Measurements from ENCODE around the gene SIRPB1.
A peak's percentile ranks its signal among the peaks of the same experiment; 100 is the strongest.
"Not testable (repeated sequence)": the region's sequence is repeated elsewhere in the genome, so short reads cannot be mapped to it uniquely, and the experiment has no call there.

SIRPB1 gene

DNA sequence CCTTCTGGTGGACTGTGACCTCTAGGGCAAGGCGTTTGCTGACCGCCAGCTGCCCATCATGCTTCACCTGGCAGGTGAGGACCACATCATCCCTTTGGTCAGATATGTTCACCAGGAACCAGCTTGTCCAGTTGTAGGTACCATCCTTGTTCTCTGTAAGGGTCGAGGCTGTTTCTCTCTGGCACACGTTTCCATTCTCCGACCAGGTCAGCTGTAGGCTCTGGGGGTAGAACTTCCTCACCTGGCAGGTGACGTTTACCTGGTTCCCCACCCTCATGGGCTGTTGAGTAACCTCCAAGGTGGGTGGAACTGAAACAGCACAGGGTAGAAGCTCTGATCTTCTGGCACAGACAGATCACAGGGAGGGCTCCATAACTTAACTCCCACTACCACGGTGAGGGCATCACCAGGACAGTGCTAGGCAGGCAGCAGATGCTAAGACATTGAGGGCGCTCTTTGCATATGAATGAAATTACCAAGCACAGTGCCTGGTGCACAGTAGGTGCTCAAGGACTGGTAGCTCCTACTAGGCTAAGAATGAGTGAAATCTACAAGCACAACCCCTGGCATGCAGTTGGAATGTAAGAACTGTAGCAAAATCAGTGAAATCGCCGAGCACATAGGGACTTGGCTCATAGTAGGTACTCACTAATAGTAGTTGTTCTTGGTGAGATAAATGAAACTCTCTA lies 15.6 kb upstream of the SIRPB1 start:
- no peak for DNase-seq

DNA sequence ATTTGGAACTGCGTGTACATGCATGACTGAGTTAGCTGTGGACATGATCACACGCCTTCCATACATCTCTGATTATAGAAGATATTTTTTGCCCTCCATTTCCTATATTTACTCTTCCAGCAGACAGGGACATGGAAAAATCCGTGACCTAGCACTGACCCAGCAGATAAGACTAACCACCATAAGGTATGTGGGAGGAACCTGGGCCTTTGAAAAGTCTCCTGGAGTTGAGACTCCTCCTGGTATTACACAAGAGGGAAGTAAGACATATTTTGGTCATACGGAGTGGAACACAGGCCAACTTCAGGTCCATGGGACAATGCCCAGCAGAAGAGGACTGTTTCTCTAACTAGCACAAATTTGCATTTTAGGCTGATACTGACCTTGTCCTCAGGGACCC lies 13.7 kb upstream of the SIRPB1 start:
- no peak for DNase-seq

DNA sequence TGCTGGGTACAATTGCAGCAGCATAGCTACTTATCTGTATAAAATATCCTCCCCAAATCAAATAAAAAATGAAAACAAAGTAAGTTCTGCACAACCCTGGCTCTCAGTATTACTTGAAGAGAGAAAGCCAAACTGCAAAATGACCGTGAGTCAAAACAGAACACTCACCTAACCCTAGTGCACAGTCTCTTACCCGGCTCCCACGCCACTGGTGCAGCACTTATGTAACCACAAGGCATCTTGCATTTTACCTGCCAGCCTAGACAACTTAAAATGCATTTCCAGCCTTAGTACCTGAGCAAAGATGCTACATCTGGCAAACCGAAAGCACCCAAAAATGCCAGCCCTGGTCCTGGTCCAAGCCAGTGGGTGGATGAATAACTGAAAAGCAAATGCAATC lies 12.4 kb upstream of the SIRPB1 start:
- peak; percentile 62 for DNase-seq

DNA sequence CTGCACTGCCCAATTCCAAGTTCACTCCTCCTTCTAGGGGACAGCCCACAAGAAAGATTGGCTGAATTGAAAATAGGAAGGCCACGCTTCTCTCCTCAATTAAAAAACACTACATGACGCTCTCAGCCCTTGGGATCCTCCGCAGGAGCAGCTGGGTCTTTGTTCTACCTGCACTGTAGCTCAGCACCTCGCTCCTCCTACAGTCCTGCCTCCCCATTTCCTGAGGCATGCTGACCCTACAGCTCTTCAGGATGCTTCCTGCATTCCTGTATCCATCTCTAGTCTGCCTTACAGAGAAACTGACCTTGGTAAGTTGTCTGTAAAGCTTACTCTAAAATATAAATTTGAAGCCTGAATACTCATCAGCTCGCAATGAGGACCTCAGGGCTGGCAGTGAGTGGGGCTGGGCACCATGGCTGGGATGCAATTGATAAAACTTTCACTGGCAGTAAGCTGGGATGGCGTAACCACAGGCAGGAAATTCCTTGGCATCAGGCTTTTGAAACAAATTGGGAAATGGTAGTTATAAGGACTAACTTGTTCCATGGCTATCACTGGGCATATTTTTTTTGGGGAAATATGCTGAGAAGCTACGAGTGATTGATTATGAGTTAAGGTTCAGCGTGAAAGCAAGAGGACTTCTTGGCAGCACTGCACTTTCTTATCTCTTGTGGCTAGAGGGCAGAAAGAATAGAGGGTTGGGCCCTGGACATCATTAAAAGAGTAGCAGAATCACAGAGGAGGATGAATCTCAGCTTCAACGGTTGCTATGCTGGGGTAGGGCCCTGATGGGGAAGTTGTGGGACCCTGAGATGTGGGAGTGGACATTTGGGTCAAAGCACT lies 11.7 kb upstream of the SIRPB1 start:
- DNase-seq, result no peak

DNA sequence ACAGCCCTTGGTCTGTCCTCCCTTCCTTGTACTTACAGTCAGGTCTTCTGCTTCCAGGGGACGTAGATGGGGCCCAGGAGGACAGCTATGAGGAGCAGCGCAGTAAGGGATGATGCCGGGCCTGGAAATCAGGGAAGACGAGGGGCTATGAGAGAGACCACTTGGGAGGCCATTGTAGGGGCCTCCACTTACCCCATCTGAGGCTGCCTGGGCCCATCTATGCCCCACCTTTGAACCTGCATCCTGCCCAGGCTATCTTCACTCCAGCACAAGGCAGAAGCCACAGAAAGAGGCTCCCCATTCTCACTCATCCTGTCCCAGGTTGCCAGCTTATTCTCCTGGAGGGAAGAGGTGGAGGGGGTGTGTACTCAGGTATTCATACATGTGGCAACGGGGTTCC lies 10.4 kb upstream of the SIRPB1 start:
- DNase-seq, result no peak

DNA sequence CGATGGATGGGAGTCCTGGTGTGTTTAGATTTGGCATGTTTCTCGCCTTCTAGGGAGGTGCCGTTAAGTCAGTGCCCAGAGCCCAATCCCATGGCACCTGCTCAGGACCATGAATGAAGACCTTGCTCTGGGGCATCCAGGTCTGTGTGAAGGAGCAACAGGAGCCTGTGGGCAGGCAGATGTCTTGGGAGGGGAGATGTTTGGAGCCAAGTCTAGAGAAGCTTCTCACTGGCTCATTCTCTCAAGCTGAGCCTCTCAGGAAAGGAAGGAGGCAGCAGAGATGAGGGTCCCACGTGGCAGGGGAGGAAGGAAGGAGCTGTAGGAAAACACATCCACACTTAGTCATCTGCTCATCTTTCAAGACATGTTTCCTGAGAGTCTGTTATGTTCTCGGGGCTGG lies 9.5 kb upstream of the SIRPB1 start:
- no peak for DNase-seq

DNA sequence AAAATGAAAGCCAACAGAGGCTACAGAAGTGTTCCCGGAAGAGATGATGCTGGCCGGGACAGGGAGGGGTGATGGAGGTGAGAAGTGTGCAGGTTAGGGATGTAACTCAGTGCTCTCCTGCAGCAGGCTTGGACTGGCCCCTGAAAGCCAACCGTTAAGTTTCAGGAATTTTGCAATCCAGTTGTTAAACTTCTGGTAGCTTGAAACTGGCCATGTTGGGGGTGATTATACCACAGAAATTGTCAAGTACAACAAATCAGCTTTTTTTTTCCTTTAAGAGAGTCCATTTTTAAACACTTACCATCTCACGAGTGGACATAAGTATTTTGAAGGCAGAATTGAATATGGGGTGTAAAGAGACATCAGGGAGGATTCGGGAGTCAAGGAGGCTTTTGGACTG lies 8.8 kb upstream of the SIRPB1 start:
- DNase-seq, result no peak

DNA sequence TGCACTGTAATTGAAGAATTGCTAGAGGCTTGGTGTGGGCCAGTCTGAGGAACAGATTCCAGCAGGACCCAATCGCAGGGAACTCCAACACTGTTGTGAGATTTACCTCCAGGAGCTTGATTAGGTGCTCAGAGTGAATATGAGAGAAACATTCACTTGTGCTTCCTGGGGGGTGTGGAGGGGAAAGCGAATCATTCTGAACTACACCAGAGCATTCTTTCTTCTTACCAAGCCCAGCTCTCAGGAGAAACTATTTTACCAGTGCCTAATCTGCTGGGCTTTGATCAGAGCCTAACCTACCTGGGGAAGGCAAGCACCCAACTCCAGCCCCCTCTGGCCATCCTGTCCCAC lies 7.4 kb upstream of the SIRPB1 start:
- DNase-seq, result no peak

DNA sequence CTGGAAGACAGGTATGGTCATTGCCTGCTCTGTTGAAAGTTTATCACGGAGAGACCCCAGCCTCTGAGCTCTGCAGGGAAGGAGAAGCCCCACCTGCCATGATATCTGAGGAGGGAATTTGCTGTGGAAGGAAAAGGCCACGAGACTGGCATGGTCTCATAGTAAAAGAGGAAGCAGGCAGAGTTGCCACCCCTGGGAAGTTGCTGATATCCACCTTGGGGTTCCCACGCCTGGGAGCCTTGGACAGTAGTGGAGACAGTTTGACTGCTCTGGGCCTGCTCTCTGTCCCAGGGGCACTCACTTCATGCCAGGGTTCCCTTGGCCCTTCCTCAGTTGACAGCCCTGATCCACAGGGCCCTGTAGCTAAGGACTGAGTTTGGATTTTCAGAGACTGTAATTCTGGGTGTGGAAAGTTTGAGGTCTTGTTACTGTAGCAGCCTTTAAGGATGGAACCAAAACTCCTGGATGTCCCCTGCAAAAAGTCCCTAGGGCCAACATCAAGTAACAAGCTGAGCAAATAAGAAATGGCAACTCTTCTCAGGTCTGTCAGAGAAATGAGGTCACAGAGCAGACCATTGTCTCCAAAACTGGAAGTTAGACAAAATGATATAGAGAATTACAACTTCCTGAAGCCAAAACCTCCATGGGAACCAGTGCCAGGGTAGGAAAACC lies 6.9 kb upstream of the SIRPB1 start:
- DNase-seq, result no peak

DNA sequence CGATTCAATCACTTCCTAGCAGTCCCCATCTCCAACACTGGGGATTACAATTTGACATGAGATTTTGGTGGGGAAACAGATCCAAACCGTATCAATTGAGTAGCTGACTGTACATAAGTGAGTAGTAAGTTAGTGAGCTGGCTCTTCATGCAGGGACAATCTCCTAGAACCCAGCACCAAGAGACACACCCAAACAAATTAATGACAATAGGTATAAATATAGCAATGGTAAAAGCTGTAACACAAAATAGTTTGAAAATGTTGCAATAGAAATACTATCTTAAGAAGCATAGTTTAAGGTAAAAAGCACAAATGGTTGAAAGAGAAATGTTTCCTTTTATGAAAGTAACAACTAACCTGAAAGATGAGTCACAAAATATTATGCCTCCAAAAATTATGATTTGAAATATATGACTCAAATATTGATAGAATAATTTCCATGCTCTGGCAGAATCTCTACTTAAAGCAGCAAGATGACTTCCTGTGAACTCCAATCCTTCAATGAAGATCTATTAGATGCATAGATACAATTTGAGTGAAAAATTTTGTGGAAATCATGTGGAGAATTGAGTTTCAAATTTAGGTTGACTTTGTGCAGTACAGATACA lies 5.4 kb upstream of the SIRPB1 start:
- no peak for DNase-seq

DNA sequence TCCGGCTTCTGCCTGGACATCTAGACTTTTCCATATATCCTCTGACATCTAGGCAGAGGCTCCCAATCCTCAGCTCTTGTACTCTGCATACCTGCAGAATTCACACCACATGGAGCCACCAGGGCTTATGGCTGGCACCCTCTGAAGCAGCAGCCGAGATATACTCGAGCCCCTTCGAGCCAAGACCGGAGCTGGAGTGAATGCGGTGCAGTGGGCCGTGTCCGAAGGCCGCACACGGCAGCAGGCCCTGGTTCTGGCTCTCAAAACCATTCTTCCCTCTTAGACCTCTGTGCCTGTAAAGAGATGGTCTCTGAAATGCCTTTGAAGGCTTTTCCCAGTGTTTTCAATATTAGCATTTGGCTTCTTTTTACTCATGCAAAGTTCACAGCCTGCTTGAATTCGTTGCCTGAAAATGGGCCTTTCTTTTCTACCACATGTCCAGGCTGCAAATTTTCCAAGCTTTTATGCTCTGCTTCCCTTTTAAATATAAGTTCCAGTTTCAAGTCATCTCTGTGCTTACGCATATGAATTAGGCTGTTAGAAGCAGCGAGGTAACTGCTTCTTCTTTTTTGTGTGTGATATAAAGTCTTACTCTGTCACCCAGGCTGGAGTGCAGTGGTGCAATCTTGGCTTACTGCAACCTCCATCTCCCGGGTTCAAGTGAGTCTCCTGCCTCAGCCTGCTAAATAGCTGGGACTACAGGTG lies 3.8 kb upstream of the SIRPB1 start:
- no peak for DNase-seq

DNA sequence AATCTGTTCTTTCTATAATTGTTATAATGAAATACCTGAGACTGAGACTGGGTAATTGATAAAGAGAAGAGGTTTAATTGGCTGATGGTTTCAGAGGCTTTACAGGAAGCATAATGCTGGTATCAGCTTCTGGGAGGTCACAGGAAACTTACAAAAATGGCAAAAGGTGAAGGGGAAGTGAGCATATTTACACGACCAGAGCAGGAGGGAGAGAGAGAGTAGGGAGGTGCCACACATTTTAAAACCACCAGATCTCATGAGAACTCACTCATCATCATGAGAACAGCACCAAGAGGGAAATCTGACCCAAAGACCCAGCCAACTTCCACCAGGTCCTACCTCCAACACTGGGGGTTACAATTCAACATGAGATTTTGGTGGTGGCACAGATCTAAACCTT lies 2.6 kb upstream of the SIRPB1 start:
- DNase-seq, result no peak

DNA sequence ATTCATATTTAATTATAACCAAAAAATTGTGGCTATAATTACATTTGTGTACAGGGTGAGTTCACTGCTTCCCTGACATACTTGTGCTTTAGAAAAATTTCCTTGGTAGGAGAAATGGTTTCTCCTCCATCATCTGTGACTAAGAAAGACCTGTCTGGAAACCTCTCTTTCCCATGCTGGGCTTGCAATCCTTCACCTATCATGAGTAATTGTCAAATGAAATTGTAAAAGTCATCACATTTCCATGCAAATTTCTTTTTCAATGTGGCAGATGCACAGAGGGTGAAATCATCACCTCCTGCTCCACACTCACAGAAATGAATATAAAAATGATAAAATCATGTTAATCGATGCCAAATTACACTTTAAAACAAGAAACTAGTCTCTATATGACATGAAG lies 1.5 kb upstream of the SIRPB1 start:
- DNase-seq, result no peak

DNA sequence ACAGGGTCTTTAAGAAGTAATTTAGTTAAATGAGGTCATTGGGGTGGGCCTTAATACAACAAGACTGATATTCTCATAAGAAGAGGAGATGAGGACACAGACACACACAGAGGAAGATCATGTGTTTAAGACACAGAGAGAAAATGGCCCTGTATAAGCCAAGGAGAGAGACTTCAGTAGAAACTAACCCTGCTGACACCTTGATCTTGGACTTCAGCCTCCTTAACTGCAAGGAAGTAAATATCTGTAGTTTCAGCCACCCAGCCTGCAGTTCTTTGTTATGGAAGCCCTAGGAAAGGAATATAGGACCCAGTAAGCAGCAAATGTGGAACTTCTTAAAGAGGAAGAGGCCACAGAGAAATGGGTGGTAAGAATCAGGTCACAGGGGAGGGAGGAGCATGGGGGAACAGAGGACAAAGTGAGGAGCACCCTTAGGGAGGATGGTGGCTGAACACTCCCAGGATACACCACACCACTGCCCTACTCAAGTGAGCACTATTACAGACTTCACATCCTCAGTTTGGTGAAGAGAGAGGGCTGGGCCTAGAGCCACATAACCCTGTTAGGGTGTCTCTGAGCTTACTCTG lies 762 bp downstream of the SIRPB1 start:
- DNase-seq, result no peak

DNA sequence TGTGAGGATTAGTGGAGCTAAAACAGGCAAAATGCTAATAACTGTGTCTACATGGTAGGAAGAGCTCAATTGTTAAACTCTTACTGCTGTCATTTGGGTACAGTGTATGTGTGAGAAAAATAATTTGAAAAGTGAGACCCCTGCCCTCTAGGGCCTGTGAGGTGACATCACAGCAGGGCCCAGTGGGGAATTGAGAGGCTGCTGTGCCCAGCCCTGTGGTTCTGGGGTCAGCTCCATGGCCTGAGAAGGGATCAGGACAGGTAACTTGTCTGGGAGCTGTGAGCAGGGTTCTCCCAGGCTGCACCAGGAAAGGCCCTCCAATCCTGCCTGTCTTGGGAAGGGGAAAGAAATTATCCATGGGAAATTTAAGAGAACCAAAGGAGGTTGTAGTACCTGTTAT lies 1.3 kb downstream of the SIRPB1 start:
- no peak for DNase-seq

DNA sequence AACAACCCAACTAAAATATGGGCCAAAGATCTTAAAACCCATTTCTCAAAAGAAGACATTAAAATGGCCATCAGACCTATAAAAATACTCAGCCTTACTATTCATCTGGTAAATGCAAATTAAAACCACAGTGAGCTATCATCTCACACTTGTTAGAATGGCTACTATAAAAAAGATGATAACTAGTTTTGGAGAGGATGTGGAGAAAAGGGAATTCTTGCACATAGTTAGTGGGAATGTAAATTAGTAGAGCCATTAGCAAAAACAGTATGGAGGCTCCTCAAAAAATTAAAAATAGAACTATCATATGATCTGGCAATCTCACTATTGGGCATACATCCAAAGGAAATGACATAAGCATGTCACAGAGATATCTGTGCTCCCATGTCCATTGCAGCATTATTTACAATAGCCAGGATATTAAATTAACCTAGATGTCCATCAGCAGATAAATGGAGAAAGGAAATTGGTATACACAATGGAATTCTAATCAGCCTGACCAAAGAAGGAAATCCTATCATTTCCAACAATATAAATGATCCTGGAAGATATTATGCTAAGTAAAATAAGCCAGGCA lies 2.9 kb downstream of the SIRPB1 start:
- DNase-seq, result no peak

DNA sequence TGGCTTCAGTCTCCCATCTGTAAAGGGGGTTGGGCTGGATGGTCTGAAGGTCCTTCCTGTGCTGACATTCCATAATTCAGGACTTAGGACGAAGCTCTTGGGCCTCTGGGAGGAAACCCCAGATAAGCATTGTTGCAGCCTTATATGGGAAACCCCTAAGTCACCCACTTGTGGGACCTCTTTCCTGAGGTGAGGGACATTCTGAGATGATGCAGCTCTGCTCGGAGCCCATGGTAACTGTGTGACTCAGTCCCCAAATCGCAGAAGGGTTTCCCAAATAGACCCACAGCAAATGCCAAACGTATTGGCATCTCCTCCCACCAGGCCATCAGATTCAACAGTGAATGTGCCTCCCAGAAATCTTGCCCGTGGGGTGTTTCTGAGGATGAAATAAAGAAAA lies 9.4 kb downstream of the SIRPB1 start:
- DNase-seq, result not testable (repeated sequence)

DNA sequence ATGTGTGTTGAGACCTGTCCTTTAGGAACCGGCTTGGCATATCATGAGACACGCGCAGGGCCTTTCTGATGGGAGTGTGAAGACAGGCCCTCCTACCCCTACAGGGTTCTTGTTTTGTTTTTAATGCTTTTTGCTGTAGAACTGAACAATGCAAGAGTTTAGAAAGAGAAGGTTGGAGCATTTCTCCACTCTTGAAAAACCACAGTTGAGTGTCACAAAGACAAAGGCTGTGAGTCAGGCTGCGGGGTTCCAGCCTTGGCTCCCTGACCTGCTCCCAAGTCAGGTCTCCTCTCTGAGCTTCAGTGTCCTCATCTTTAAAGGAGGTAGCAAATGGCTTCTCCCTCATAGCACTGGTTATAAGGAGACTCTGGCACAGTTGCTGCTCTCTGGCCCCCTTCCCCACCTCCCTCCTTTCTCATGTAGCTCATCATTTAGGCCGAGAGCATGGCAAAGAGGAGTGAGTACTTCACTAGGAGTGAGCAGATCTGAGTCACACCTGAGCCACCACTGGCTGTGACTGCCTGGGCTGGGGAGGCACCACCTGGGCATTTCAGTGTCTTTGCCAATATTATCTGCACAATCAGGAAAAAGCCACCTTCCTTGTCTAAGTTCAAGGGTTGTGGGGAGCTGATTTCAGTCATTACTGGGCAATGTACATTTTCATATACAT lies 11.0 kb downstream of the SIRPB1 start:
- not testable (repeated sequence) for DNase-seq

DNA sequence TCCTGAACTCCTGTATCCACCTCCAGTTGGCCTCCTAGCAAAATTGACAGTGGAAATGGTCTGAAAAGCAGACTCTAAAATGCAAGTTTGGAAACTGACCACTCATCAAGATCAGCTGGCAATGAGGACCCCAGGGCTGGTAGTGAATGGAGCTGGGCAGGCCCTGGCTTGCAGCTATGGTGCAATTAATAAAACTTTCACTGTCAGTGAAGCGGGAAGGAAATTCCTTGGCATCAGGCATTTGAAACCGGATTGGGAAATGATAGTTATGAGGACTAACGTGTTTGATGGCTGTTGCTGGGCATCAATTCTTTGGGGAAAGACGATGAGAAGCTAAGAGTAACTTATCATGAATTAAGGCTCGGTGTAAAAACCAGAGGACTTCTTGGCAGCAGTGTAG lies 19.1 kb downstream of the SIRPB1 start:
- no peak for DNase-seq

DNA sequence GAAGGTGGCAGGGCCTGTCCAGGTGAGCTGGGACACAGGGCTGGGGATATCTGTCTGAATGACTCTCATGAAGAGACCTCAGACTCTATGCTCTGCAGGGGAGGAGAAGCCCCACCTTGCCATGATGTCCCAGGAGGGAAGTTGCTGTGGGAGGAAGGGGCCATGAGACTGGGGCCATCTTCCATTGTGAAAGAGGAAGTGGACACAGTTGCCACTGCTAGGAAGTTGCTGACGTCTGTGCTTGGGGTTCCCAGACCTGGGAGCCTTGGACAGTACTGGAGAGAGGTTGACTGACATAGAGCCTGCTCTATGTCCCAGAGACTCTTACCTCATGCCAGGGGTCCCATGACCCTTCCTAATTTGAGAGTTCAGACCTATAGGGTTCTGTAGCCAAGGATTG lies 24.5 kb downstream of the SIRPB1 start:
- no peak for DNase-seq

DNA sequence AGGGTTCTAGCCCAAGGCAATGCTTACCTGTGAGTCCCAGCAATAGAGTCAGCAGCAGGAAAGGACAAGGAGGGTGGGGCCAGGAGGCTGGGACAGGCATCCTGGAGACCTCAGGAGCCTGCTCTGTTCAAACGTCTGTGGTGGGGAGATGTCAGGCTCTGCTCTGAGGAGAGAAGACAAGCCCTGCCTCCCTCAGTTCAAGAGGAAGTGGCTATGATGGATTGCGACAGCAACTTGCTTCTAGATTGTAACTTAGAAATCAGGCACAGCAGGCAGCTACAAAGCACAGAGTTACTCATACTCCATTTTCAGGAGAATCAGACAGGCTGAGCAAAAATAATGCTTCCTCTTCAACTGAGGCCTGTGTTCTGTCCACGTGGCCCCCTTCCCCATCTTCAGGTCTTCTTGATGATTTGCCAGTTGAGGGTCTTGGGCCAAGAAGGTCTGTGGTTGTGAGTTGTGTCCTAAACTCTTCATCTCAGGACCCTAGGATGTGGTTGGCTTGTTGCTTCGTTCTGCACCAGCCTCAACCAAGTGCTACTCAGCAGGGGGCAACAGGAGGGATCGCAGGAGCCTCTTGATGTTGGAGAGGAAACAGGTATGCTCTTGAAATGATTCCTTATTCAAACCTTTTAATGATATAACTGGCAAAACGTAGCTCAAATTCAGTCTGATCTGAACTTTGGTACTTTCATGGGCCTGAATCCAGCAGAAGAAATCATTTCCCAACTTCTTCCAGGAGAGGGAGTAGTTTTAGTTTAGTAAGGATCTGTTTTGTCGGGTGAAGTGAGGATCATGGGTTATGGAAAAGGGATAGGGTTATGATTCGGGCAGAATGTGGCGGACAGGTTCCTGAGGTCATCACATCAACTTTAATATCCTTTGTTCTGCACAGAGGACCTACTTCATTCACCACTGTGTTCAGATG lies 31.0 kb downstream of the SIRPB1 start:
- no peak for DNase-seq

Measured in stimulated activated CD8-positive, alpha-beta memory T cell treated with anti-CD3 and anti-CD28 coated beads, Interleukin-4, amount 100 ng/mL, for 48 hours (primary cell).